ENCODE results near the gene ZNF469. TPM values are rescaled to one million over a fixed set of nuclear protein-coding genes. Genes with fewer than 3 reads are reported as not detected.

The ZNF469 gene
- total and polyA plus RNA-seq, 4 donors: 0.04 to 0.50 (median 0.36) TPM

DNA sequence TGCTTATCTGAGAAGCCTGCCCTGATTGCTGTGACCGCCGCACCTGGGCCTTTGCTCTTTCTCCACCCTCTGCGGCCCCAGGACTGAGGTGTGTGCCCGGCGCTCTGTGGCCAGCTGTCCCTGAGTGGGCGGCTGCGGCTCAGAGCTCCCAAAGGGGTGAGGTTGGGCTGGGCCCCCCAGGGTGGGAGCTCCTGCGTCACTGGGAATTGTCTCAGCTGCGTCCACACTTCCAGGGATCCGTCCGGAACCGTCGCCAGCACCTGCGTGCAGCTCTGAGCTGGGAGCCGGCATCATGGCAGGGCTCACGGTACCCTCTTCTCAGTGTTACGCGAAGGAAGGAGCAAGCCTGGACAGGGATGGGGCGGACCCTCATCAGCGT, 24.3 kb downstream of the ZNF469 start:
- 83% methylated on average over 20 of the region's 20 CpGs for WGBS
- Histone ChIP-seq H3K27me3 (ENCODE audit: control insufficient read depth in 4 of 4, insufficient read depth in 4 of 4, low read length in 3 of 4) (no peaks in the 10 kb centered on the region), H3K4me3 (ENCODE audit: low read depth in 1 of 3, low read length in 3 of 3) (no peak overlapping the region), H3K27ac (ENCODE audit: low read depth in 1 of 2, low read length in 2 of 2) (no peak overlapping the region), H3K4me1 (ENCODE audit: control insufficient read depth in 4 of 4, insufficient read depth in 4 of 4, low read length in 3 of 4) (no peaks in the 10 kb centered on the region), H3K9ac (ENCODE audit: low read depth in 1 of 2, low read length in 2 of 2) (no peak overlapping the region), H3K36me3 (ENCODE audit: control insufficient read depth in 4 of 4, insufficient read depth in 3 of 4, low read depth in 1 of 4, low read length in 3 of 4) (no peaks in the 10 kb centered on the region), H3K9me3 (ENCODE audit: control insufficient read depth in 4 of 4, low read length in 3 of 4) (no peaks in the 10 kb centered on the region)
- DNase-seq (ENCODE audit: low spot score): no peak
- TF ChIP-seq, protein P1, sequence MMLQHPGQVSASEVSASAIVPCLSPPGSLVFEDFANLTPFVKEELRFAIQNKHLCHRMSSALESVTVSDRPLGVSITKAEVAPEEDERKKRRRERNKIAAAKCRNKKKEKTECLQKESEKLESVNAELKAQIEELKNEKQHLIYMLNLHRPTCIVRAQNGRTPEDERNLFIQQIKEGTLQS (IDR thresholded peaks at IDR 0.05): no peak
- TF ChIP-seq FOXA2 (IDR thresholded peaks at IDR 0.05): no peak
- no peak for TF ChIP-seq TAF1 (conservative IDR thresholded peaks at IDR 0.05)
- TF ChIP-seq HNF4A (conservative IDR thresholded peaks at IDR 0.05): no peak
- no peak for TF ChIP-seq FOXA1 (IDR thresholded peaks at IDR 0.05)
- TF ChIP-seq, protein P2, sequence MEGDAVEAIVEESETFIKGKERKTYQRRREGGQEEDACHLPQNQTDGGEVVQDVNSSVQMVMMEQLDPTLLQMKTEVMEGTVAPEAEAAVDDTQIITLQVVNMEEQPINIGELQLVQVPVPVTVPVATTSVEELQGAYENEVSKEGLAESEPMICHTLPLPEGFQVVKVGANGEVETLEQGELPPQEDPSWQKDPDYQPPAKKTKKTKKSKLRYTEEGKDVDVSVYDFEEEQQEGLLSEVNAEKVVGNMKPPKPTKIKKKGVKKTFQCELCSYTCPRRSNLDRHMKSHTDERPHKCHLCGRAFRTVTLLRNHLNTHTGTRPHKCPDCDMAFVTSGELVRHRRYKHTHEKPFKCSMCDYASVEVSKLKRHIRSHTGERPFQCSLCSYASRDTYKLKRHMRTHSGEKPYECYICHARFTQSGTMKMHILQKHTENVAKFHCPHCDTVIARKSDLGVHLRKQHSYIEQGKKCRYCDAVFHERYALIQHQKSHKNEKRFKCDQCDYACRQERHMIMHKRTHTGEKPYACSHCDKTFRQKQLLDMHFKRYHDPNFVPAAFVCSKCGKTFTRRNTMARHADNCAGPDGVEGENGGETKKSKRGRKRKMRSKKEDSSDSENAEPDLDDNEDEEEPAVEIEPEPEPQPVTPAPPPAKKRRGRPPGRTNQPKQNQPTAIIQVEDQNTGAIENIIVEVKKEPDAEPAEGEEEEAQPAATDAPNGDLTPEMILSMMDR (IDR thresholded peaks at IDR 0.05; ENCODE audit: low read depth, low read length, missing input control): no peak
- TF ChIP-seq HNF4G (IDR thresholded peaks at IDR 0.05): no peak
- TF ChIP-seq EGR1 (IDR thresholded peaks at IDR 0.05; ENCODE audit: low read depth in 2 of 2): no peak
- TF ChIP-seq, protein P3, sequence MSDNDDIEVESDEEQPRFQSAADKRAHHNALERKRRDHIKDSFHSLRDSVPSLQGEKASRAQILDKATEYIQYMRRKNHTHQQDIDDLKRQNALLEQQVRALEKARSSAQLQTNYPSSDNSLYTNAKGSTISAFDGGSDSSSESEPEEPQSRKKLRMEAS (IDR thresholded peaks at IDR 0.05): no peak
- no peak for TF ChIP-seq GABPA (IDR thresholded peaks at IDR 0.05 in 1 of 2, conservative IDR thresholded peaks at IDR 0.05 in 1 of 2)
- no peak for TF ChIP-seq YY1 (IDR thresholded peaks at IDR 0.05)
- TF ChIP-seq RAD21 (IDR thresholded peaks at IDR 0.05): no peak
- TF ChIP-seq, protein P4, sequence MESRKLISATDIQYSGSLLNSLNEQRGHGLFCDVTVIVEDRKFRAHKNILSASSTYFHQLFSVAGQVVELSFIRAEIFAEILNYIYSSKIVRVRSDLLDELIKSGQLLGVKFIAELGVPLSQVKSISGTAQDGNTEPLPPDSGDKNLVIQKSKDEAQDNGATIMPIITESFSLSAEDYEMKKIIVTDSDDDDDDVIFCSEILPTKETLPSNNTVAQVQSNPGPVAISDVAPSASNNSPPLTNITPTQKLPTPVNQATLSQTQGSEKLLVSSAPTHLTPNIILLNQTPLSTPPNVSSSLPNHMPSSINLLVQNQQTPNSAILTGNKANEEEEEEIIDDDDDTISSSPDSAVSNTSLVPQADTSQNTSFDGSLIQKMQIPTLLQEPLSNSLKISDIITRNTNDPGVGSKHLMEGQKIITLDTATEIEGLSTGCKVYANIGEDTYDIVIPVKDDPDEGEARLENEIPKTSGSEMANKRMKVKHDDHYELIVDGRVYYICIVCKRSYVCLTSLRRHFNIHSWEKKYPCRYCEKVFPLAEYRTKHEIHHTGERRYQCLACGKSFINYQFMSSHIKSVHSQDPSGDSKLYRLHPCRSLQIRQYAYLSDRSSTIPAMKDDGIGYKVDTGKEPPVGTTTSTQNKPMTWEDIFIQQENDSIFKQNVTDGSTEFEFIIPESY (IDR thresholded peaks at IDR 0.05): no peak
- no peak for TF ChIP-seq RXRA (IDR thresholded peaks at IDR 0.05)
- TF ChIP-seq JUND (IDR thresholded peaks at IDR 0.05): no peak
- TF ChIP-seq, protein P5, sequence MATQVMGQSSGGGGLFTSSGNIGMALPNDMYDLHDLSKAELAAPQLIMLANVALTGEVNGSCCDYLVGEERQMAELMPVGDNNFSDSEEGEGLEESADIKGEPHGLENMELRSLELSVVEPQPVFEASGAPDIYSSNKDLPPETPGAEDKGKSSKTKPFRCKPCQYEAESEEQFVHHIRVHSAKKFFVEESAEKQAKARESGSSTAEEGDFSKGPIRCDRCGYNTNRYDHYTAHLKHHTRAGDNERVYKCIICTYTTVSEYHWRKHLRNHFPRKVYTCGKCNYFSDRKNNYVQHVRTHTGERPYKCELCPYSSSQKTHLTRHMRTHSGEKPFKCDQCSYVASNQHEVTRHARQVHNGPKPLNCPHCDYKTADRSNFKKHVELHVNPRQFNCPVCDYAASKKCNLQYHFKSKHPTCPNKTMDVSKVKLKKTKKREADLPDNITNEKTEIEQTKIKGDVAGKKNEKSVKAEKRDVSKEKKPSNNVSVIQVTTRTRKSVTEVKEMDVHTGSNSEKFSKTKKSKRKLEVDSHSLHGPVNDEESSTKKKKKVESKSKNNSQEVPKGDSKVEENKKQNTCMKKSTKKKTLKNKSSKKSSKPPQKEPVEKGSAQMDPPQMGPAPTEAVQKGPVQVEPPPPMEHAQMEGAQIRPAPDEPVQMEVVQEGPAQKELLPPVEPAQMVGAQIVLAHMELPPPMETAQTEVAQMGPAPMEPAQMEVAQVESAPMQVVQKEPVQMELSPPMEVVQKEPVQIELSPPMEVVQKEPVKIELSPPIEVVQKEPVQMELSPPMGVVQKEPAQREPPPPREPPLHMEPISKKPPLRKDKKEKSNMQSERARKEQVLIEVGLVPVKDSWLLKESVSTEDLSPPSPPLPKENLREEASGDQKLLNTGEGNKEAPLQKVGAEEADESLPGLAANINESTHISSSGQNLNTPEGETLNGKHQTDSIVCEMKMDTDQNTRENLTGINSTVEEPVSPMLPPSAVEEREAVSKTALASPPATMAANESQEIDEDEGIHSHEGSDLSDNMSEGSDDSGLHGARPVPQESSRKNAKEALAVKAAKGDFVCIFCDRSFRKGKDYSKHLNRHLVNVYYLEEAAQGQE (IDR thresholded peaks at IDR 0.05): no peak
- TF ChIP-seq NR2F2 (IDR thresholded peaks at IDR 0.05): no peak
- no peak for TF ChIP-seq SP1 (IDR thresholded peaks at IDR 0.05)
